Measurements from ENCODE around the gene PCBP3. TPM values are rescaled to one million over a fixed set of nuclear protein-coding genes. Genes with fewer than 3 reads are reported as not detected.

Gene PCBP3
- total and polyA plus RNA-seq, 2 donors (not counting 3 experiments of a cell fraction or from before 2014, with no cell fraction given), result 0.06 to 1.1 TPM

DNA sequence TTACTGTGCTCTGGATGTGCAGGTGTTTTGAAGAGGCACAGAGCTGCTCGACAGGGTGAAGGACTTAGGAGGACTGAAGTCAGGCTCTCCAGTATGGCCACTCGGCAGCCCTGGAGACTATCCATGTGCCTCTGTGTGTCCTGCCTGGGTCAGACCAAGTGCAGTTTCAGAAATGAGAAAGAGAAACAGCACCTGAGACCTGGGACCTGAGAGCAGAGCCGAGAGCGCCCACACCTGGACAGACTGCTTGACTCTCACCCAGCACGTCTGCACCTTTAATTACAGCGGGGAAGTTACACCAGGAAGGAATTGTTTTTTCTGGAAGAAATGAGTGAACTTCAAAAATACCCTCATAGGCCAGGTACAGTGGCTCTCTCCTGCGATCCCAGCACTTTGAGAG lies 278.4 kb downstream of the PCBP3 start:
- H3K4me2 ChIP-seq (ENCODE audit: insufficient read depth, low read length), result no peak overlapping the region

DNA sequence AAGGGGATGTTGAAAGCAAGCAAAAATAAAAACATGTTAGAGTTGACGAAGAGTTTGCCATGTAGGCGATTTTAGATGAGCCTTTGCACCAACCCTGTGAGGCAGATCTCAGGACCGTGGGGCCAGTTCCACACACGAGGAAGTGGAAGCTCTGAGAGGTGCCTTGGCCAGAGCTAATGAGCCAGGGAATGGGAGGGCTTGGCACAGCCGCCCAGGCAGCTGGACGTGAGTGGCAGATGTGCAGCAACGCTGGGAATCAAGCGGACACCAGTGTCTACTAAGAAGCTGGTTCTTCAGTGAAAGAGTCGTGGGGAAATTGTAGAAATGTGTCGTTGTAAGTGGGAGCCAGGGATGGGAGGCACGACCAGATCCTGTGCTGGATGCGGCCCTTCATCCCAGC lies 279.1 kb downstream of the PCBP3 start:
- no peak for FAIRE-seq
- ChIA-PET POLR2A (no interaction called here), CTCF (no interaction called here)
- H3K4me2 ChIP-seq (ENCODE audit: insufficient read depth, low read length), result no peak overlapping the region
- H3K4me3 ChIP-seq (replicated peaks in 1 of 3; ENCODE audit: insufficient read depth in 1 of 3, low read depth in 1 of 3, low read length in 3 of 3), result no peak overlapping the region
- H3K27me3 ChIP-seq (ENCODE audit: control insufficient read depth in 2 of 2, insufficient read depth in 2 of 2, low read length in 2 of 2), result no peaks in the 10 kb centered on the region
- dilution Hi-C loops (cut with MboI; ENCODE audit: extremely low pct_ligation_motif_present, low sequenced_read_pairs), result no loop called here
- TF ChIP-seq MYC (IDR thresholded peaks at IDR 0.05; ENCODE audit: low read depth, low read length) (no peak), GATA2 (IDR thresholded peaks at IDR 0.05; ENCODE audit: insufficient read depth, insufficient read length, low read depth, low read length) (no peak), POLR2AphosphoS5 (IDR thresholded peaks at IDR 0.05; ENCODE audit: insufficient read depth, low read depth, low read length) (no peak), JUN (IDR thresholded peaks at IDR 0.05; ENCODE audit: borderline replicate concordance, insufficient read depth, insufficient read length, low read depth) (no peak), FOS (IDR thresholded peaks at IDR 0.05; ENCODE audit: borderline replicate concordance, insufficient read depth, low read length) (no peak), POLR2A (IDR thresholded peaks at IDR 0.05; ENCODE audit: low read depth, low read length) (no peak), EZH2 (IDR thresholded peaks at IDR 0.05; ENCODE audit: borderline replicate concordance, low read depth, low read length, severe bottlenecking) (no peak)
- TF ChIP-seq, protein P1, sequence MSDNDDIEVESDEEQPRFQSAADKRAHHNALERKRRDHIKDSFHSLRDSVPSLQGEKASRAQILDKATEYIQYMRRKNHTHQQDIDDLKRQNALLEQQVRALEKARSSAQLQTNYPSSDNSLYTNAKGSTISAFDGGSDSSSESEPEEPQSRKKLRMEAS (IDR thresholded peaks at IDR 0.05; ENCODE audit: insufficient read depth, insufficient read length), result no peak
- TF ChIP-seq, protein P2, sequence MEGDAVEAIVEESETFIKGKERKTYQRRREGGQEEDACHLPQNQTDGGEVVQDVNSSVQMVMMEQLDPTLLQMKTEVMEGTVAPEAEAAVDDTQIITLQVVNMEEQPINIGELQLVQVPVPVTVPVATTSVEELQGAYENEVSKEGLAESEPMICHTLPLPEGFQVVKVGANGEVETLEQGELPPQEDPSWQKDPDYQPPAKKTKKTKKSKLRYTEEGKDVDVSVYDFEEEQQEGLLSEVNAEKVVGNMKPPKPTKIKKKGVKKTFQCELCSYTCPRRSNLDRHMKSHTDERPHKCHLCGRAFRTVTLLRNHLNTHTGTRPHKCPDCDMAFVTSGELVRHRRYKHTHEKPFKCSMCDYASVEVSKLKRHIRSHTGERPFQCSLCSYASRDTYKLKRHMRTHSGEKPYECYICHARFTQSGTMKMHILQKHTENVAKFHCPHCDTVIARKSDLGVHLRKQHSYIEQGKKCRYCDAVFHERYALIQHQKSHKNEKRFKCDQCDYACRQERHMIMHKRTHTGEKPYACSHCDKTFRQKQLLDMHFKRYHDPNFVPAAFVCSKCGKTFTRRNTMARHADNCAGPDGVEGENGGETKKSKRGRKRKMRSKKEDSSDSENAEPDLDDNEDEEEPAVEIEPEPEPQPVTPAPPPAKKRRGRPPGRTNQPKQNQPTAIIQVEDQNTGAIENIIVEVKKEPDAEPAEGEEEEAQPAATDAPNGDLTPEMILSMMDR (IDR thresholded peaks at IDR 0.05; ENCODE audit: extremely low read depth in 1 of 2, insufficient read depth in 1 of 2, low read depth in 1 of 2, low read length in 2 of 2), result no peak
- no peaks in the 10 kb centered on the region for H3K4me1 ChIP-seq (ENCODE audit: control insufficient read depth, extremely low read depth, insufficient read depth, low read length)
- no peak for DNase-seq (ENCODE audit: low read depth, low spot score)
- no peak overlapping the region for H3K9ac ChIP-seq (replicated peaks; ENCODE audit: extremely low read depth, insufficient read depth, low read length)
- H3K9me3 ChIP-seq (replicated peaks; ENCODE audit: control insufficient read depth, insufficient read depth, low read length), result peaks cover 3% of the 10 kb centered on the region
- H4K20me1 ChIP-seq (replicated peaks; ENCODE audit: control insufficient read depth, extremely low read depth, insufficient read depth, low read length), result no peaks in the 10 kb centered on the region
- H3K79me2 ChIP-seq (ENCODE audit: control insufficient read depth, insufficient read depth, low read length), result no peaks in the 10 kb centered on the region
- BruUV-seq (replicated peaks), result no TSS peak
- H2AFZ ChIP-seq (ENCODE audit: low read depth, low read length), result no peak overlapping the region
- H3K9me1 ChIP-seq (replicated peaks; ENCODE audit: control insufficient read depth, extremely low read depth, insufficient read depth, low read length), result no peaks in the 10 kb centered on the region
- intact Hi-C loops (cut with micrococcal nuclease), result no loop called here
- no peak overlapping the region for H3K27ac ChIP-seq (ENCODE audit: insufficient read depth, low read depth, low read length)
- no peaks in the 10 kb centered on the region for H3K36me3 ChIP-seq (ENCODE audit: control insufficient read depth in 2 of 2, extremely low read depth in 1 of 2, insufficient read depth in 2 of 2, low read length in 2 of 2)

More for the DNA sequence above, 278.4 kb downstream of the PCBP3 start:
- no peaks in the 10 kb centered on the region for H4K20me1 ChIP-seq (replicated peaks; ENCODE audit: control insufficient read depth, extremely low read depth, insufficient read depth, low read length)
- intact Hi-C loops (cut with micrococcal nuclease) (no loop called here), dilution Hi-C loops (cut with MboI; ENCODE audit: extremely low pct_ligation_motif_present, low sequenced_read_pairs) (no loop called here)
- no TSS peak for BruUV-seq (replicated peaks)
- no peak overlapping the region for H3K27ac ChIP-seq (ENCODE audit: insufficient read depth, low read depth, low read length)
- no peaks in the 10 kb centered on the region for H3K36me3 ChIP-seq (ENCODE audit: control insufficient read depth in 2 of 2, extremely low read depth in 1 of 2, insufficient read depth in 2 of 2, low read length in 2 of 2)
- no peaks in the 10 kb centered on the region for H3K4me1 ChIP-seq (ENCODE audit: control insufficient read depth, extremely low read depth, insufficient read depth, low read length)
- no peak overlapping the region for H3K4me3 ChIP-seq (replicated peaks in 1 of 3; ENCODE audit: insufficient read depth in 1 of 3, low read depth in 1 of 3, low read length in 3 of 3)
- DNase-seq (ENCODE audit: low read depth, low spot score) (no peak), FAIRE-seq (no peak)
- peaks cover 3% of the 10 kb centered on the region for H3K9me3 ChIP-seq (replicated peaks; ENCODE audit: control insufficient read depth, insufficient read depth, low read length)
- H3K9me1 ChIP-seq (replicated peaks; ENCODE audit: control insufficient read depth, extremely low read depth, insufficient read depth, low read length), result no peaks in the 10 kb centered on the region
- ChIA-PET POLR2A (no interaction called here), CTCF (no interaction called here)
- no peaks in the 10 kb centered on the region for H3K79me2 ChIP-seq (ENCODE audit: control insufficient read depth, insufficient read depth, low read length)
- TF ChIP-seq, protein P2 (IDR thresholded peaks at IDR 0.05; ENCODE audit: extremely low read depth in 1 of 2, insufficient read depth in 1 of 2, low read depth in 1 of 2, low read length in 2 of 2), result no peak
- no peak overlapping the region for H3K9ac ChIP-seq (replicated peaks; ENCODE audit: extremely low read depth, insufficient read depth, low read length)
- no peak overlapping the region for H2AFZ ChIP-seq (ENCODE audit: low read depth, low read length)
- H3K27me3 ChIP-seq (ENCODE audit: control insufficient read depth in 2 of 2, insufficient read depth in 2 of 2, low read length in 2 of 2), result no peaks in the 10 kb centered on the region

Data from endothelial cell of umbilical vein (primary cell).